Measurements from ENCODE around the gene BEND6.

GRCh38 chr6:56923565-56923964 lies 31.3 kb upstream of the BEND6 start:
- TF ChIP-seq RAD21 (IDR thresholded peaks at IDR 0.05; ENCODE audit: low read length) (no peak), EP300 (IDR thresholded peaks at IDR 0.05; ENCODE audit: borderline replicate concordance in 1 of 2, low read depth in 1 of 2, low read length in 1 of 2) (no peak), USF1 (IDR thresholded peaks at IDR 0.05; ENCODE audit: borderline replicate concordance, low read depth) (no peak), PBX3 (IDR thresholded peaks at IDR 0.05) (no peak), CTCF (IDR thresholded peaks at IDR 0.05) (no peak), SMC3 (IDR thresholded peaks at IDR 0.05; ENCODE audit: low read depth, low read length) (no peak), RXRA (IDR thresholded peaks at IDR 0.05; ENCODE audit: borderline replicate concordance, low read depth) (no peak), EZH2phosphoT487 (IDR thresholded peaks at IDR 0.05; ENCODE audit: borderline replicate concordance, low read depth) (no peak), POLR2AphosphoS5 (IDR thresholded peaks at IDR 0.05; ENCODE audit: low read depth, low read length) (no peak), CHD2 (IDR thresholded peaks at IDR 0.05; ENCODE audit: low read length, partially characterized antibody) (no peak), FOXJ3 (CRISPR knock-in tag; IDR thresholded peaks at IDR 0.05) (no peak), TEAD4 (IDR thresholded peaks at IDR 0.05; ENCODE audit: borderline replicate concordance, insufficient read depth) (no peak), YY1 (IDR thresholded peaks at IDR 0.05; ENCODE audit: low read depth) (no peak)
- TF ChIP-seq, protein P1, sequence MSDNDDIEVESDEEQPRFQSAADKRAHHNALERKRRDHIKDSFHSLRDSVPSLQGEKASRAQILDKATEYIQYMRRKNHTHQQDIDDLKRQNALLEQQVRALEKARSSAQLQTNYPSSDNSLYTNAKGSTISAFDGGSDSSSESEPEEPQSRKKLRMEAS (IDR thresholded peaks at IDR 0.05; ENCODE audit: low read depth), result no peak
